Chondrocyte (in vitro differentiated cells): ENCODE data around the gene TDG. TPM values are rescaled to one million over a fixed set of nuclear protein-coding genes. Genes with fewer than 3 reads are reported as not detected.

Experiments used
- DNase-seq: peaks from one replicate; pipeline ENCODE4 v3.0.0; 2021; ENCODE audit warnings: mixed read lengths, low spot score
- H3K27ac Mint-ChIP-seq: one replicate; pipeline ENCODE4 v1.8.0; 2021; ENCODE audit warnings: mild to moderate bottlenecking, moderate library complexity, mixed read lengths; ENCODE audit not compliant: unreplicated experiment
- H3K27me3 Mint-ChIP-seq: 2 replicates; pipeline ENCODE4 v1.8.0; 2021; ENCODE audit warnings: low read depth, mixed read lengths
- H3K36me3 Mint-ChIP-seq: 2 replicates; pipeline ENCODE4 v1.8.0; 2021; ENCODE audit warnings: low read depth, mixed read lengths
- H3K4me1 Mint-ChIP-seq: 2 replicates; pipeline ENCODE4 v1.8.0; 2021; ENCODE audit warnings: low read depth, mild to moderate bottlenecking, mixed read lengths
- H3K4me3 Mint-ChIP-seq: one replicate; pipeline ENCODE4 v1.8.0; 2021; ENCODE audit warnings: mild to moderate bottlenecking, moderate library complexity, mixed read lengths; ENCODE audit not compliant: unreplicated experiment
- H3K9me3 Mint-ChIP-seq: 2 replicates; pipeline ENCODE4 v1.8.0; 2021; ENCODE audit warnings: low read depth, mixed read lengths
- total RNA-seq: library from RNA; stranded (reverse); gene quantifications from 3 replicates; pipeline ENCODE4 v1.2.1, GENCODE V29; 2021
- TF ChIP-seq, protein P1 (sequence below): fragments of 200-600 bp; sonication (generic); IDR thresholded peaks from 2 replicates; pipeline ENCODE4 v1.5.0; 2021; ENCODE audit warnings: antibody characterized with exemption, mild to moderate bottlenecking, moderate library complexity

Gene TDG
- total RNA-seq, 1 donor from 2014 or later, result 49.5 TPM

DNA sequence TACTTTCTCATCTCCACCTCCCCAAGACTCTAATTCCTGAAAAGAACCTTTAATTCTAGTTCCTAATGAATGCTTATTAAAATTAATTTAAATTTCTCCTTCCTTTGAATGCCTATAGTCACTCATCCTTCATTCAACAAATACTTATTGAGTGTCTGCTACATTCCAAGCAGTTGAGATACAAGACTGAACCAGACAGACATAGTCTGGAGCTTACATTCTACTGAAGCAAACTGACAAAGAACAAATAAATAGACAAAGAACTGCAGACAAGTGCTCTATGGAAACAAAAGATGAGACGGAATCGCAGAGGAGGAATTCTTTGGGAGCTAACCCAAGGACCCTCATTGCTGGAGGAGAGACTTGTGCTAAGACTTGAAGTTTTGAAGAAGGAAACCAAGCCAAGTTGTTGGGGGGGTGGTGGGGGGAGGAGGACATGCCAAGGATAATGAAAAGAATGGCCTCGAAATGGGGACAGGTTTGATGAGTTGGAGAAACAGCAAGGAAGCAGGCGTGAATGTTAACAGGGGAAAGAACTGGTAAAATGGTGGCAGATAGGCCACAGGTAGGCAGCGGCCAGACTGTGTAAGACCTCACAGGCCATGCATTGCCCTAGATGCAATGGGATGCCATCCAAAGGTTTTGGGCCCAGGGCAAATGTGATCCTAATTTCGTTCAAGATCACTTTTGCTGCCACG lies 9.7 kb upstream of the TDG start:
- H3K27ac Mint-ChIP-seq, result peak overlapping the region; percentile 99
- H3K4me1 Mint-ChIP-seq, result peaks cover 44% of the 10 kb centered on the region
- no peaks in the 10 kb centered on the region for H3K9me3 Mint-ChIP-seq
- TF ChIP-seq, protein P1, sequence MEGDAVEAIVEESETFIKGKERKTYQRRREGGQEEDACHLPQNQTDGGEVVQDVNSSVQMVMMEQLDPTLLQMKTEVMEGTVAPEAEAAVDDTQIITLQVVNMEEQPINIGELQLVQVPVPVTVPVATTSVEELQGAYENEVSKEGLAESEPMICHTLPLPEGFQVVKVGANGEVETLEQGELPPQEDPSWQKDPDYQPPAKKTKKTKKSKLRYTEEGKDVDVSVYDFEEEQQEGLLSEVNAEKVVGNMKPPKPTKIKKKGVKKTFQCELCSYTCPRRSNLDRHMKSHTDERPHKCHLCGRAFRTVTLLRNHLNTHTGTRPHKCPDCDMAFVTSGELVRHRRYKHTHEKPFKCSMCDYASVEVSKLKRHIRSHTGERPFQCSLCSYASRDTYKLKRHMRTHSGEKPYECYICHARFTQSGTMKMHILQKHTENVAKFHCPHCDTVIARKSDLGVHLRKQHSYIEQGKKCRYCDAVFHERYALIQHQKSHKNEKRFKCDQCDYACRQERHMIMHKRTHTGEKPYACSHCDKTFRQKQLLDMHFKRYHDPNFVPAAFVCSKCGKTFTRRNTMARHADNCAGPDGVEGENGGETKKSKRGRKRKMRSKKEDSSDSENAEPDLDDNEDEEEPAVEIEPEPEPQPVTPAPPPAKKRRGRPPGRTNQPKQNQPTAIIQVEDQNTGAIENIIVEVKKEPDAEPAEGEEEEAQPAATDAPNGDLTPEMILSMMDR, result no peak
- H3K4me3 Mint-ChIP-seq, result peak overlapping the region; percentile 91
- H3K36me3 Mint-ChIP-seq, result peaks cover 11% of the 10 kb centered on the region
- no peaks in the 10 kb centered on the region for H3K27me3 Mint-ChIP-seq
- no peak for DNase-seq

DNA sequence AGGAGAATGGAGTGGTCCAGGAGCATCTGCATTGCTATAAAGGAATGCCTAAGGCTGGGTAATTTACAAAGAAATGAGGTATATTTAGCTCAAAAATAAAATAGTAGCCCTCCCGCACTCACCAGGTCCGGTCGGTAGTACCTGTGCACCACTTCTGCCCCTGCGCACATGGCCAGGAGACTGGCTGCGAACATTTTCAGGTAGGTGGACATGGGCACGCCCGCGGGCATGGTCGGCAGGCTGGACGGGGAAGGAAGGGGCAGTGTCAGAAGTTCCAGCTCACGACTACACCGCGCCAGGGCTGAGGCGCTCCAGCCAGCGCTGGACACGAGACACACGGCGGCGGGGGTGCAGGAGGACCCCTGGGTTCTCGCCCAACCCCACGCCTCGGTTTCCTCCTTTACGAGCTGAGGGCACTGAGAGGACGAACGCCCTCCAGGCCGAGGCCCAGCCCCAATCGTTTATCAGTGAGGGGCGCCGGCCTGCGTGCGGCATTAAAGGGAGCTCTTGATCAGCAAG lies 9.1 kb upstream of the TDG start:
- Mint-ChIP-seq H3K27ac (peak overlapping the region; percentile 99), H3K9me3 (no peaks in the 10 kb centered on the region), H3K27me3 (no peaks in the 10 kb centered on the region), H3K4me3 (peak overlapping the region; percentile 91), H3K4me1 (peaks cover 44% of the 10 kb centered on the region), H3K36me3 (peaks cover 11% of the 10 kb centered on the region)
- TF ChIP-seq, protein P1, result no peak
- DNase-seq, result peak; percentile 93

DNA sequence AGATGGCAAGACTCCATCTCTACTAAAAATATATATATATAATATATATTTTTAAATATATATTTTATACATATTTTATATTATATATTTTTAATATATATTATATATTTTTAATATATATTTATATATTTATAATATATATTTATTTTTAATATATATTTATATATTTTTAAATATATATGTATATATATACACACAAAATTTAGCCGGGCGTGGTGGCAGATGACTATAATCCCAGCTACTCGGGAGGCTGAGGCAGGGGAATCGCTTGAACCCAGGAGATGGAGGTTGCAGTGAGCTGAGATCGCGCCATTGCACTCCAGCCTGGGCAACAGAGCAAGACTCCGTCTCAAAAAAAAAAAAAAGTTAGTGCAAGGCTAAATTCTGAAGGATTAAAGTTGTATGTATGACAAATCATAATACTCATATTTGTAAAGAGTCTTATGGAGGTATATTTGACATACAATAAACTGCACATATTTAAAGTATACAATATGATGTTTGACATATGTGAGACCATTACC lies 7.7 kb upstream of the TDG start:
- H3K36me3 Mint-ChIP-seq, result peaks cover 6% of the 10 kb centered on the region
- no peak for DNase-seq
- H3K27ac Mint-ChIP-seq, result peak overlapping the region; percentile 99
- H3K9me3 Mint-ChIP-seq, result no peaks in the 10 kb centered on the region
- no peaks in the 10 kb centered on the region for H3K27me3 Mint-ChIP-seq
- TF ChIP-seq, protein P1, result no peak
- peak overlapping the region; percentile 91 for H3K4me3 Mint-ChIP-seq
- peaks cover 44% of the 10 kb centered on the region for H3K4me1 Mint-ChIP-seq

DNA sequence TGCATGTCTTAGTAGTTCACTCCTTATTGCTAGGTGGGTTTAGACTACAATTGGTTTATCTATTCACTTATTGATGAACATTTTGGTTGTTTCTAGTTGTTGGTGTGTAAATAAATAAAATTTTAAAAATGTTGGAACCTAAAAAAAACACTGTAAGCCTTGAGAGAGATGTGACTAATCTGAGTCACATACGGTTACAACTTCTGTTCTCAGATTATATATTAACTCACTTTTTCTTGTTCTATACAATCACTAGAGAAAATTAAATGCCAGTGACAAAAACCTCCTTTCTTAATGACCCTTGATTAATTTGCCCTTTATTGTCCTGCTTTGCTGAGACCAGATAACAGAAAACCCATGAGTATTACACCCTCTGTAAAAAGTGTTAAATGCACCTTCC lies 7.1 kb upstream of the TDG start:
- DNase-seq, result no peak
- peak overlapping the region; percentile 63 for H3K27ac Mint-ChIP-seq
- no peaks in the 10 kb centered on the region for H3K27me3 Mint-ChIP-seq
- H3K36me3 Mint-ChIP-seq, result peaks cover 4% of the 10 kb centered on the region
- H3K4me3 Mint-ChIP-seq, result no peak overlapping the region
- no peaks in the 10 kb centered on the region for H3K9me3 Mint-ChIP-seq
- TF ChIP-seq, protein P1, result no peak
- peaks cover 47% of the 10 kb centered on the region for H3K4me1 Mint-ChIP-seq

DNA sequence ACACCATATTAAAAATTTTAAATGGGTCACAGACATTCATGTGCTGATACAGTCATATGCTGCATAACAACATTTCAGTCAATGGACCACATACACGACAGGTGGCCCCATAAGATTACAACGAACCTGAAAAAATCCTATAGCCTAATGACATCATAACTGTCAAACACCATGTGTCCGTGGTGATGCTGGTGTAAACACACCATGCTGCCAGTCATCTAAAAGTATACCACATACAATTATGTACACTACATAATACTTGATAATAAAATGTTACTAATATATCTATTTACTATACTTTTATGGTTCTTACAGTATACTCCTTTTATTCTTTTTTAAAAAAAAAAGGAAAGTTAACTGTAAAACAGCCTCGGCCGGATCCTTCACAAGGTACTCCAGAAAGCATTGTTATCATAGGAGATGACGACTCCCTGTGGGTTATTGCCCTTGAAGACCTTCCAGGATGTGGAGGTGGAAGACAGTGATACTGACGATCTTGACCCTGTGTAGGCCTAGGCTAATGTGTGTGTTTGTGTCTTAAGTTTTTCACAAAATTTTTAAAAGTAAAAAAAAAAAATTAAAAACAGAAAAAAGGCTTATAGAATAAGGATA lies 5.0 kb upstream of the TDG start:
- TF ChIP-seq, protein P1, result no peak
- H3K4me3 Mint-ChIP-seq, result no peak overlapping the region
- H3K36me3 Mint-ChIP-seq, result no peaks in the 10 kb centered on the region
- no peak for DNase-seq
- peak overlapping the region; percentile 12 for H3K27ac Mint-ChIP-seq
- peaks cover 48% of the 10 kb centered on the region for H3K4me1 Mint-ChIP-seq
- H3K27me3 Mint-ChIP-seq, result no peaks in the 10 kb centered on the region
- H3K9me3 Mint-ChIP-seq, result no peaks in the 10 kb centered on the region
